Activated T-cell treated with anti-CD3 and anti-CD28 coated beads for 1 hour (primary cell): ENCODE results near the gene OR10G2.
"Not testable (repeated sequence)": the region's sequence is repeated elsewhere in the genome, so short reads cannot be mapped to it uniquely, and the experiment has no call there.

ENCODE experiments used
- DNase-seq: peaks from one replicate; pipeline ENCODE4 v3.0.0-alpha.2; 2020; ENCODE audit warnings: low read depth

The OR10G2 gene

GRCh38 chr14:21634840-21635239 is at the start of gene OR10G2:
Gene OR10G2 (minus strand): TSS chr14:21634940. CDS start chr14:21634842, 98 bp downstream.
- no peak for DNase-seq

GRCh38 chr14:21680072-21680471 is 45.3 kb upstream of the OR10G2 start:
- no peak for DNase-seq

- DNase-seq = no peak
These were observed 40.8 kb upstream of the OR10G2 start for GRCh38 chr14:21675566-21675965.

- no peak for DNase-seq
These were observed 39.0 kb upstream of the OR10G2 start, which contains the start of gene OR4E1 for GRCh38 chr14:21673718-21674117. Gene OR4E1 (minus strand): TSS chr14:21673818. CDS start chr14:21670935, 2,883 bp downstream.

- no peak for DNase-seq
These were observed 37.4 kb upstream of the OR10G2 start for GRCh38 chr14:21672116-21672515.

GRCh38 chr14:21671371-21671770 is 36.6 kb upstream of the OR10G2 start:
- DNase-seq = no peak

GRCh38 chr14:21669284-21669683 is 34.5 kb upstream of the OR10G2 start:
- DNase-seq = no peak

GRCh38 chr14:21668377-21668776 is 33.6 kb upstream of the OR10G2 start:
- DNase-seq = no peak

- no peak for DNase-seq
These were observed 22.2 kb upstream of the OR10G2 start for GRCh38 chr14:21656980-21657379.

- no peak for DNase-seq
These were observed 19.5 kb upstream of the OR10G2 start for GRCh38 chr14:21654215-21654614.

- no peak for DNase-seq
These were observed 18.7 kb upstream of the OR10G2 start, which contains the start of gene OR4E2 for GRCh38 chr14:21653331-21653885. Gene OR4E2 (plus strand): TSS chr14:21653835. CDS start chr14:21665083, 11,248 bp downstream.

GRCh38 chr14:21652209-21652808 is 17.6 kb upstream of the OR10G2 start:
- no peak for DNase-seq

- DNase-seq = no peak
These were observed 12.6 kb upstream of the OR10G2 start for GRCh38 chr14:21647380-21647779.

GRCh38 chr14:21643407-21643806 is 8.7 kb upstream of the OR10G2 start:
- no peak for DNase-seq

GRCh38 chr14:21642683-21643082 is 7.9 kb upstream of the OR10G2 start:
- DNase-seq = no peak

GRCh38 chr14:21631084-21631483 is 3.7 kb downstream of the OR10G2 start:
- no peak for DNase-seq

- not testable (repeated sequence) for DNase-seq
These were observed 4.2 kb downstream of the OR10G2 start for GRCh38 chr14:21630503-21630902.

GRCh38 chr14:21626491-21627230 is 8.1 kb downstream of the OR10G2 start:
- DNase-seq = no peak

GRCh38 chr14:21617614-21618013 is 17.1 kb downstream of the OR10G2 start:
- no peak for DNase-seq

- DNase-seq = no peak
These were observed 20.5 kb downstream of the OR10G2 start for GRCh38 chr14:21614240-21614639.

GRCh38 chr14:21612324-21612723 is 22.4 kb downstream of the OR10G2 start:
- DNase-seq = no peak

GRCh38 chr14:21602181-21602580 is 32.6 kb downstream of the OR10G2 start:
- DNase-seq = not testable (repeated sequence)

- DNase-seq = no peak
These were observed 45.4 kb downstream of the OR10G2 start for GRCh38 chr14:21589317-21589716.
